GM19035 (cell line): ENCODE results near the gene CAMK2A.

Experiments
- ATAC-seq: cut with Tn5 transposase; IDR thresholded peaks from one replicate; pipeline ENCODE4 v1.9.1; 2021; ENCODE audit not compliant: unreplicated experiment

Gene CAMK2A

GRCh38 chr5:150173161-150173560 is 116.4 kb downstream of the CAMK2A start:
- no peak for ATAC-seq

DNA sequence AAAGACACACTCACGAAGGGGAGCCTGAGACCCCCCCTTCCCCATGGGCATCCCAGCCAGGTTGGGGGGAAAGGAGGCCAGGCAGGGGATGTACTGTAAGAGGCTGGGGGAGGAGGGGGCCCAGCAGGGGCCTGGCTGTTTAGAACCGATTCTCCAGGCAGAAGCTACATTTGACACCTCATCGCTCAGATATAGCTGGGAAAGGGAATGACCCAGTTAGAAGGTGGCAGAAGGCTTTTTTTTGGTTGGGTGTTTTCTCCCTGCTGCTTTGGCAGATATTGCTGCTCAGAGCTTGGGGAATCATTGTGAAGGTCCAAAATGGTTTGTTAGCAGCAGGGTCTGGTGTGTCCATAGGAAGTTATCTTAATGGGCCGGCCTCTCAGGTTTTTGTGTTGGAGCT is 117.0 kb downstream of the CAMK2A start:
- no peak for ATAC-seq

GRCh38 chr5:150172145-150172544 is 117.4 kb downstream of the CAMK2A start:
- no peak for ATAC-seq
